OCI-LY3 (cell line): ENCODE data around the gene ATP1B1.

Experiments used
- H2AFZ ChIP-seq: fragments of 200-600, 300-600 bp; shearing (Covaris generic); 2 replicates; pipeline ENCODE4 v1.6.0; 2014; ENCODE audit warnings: antibody characterized with exemption, low read depth, low read length
- H3K27ac ChIP-seq: fragments of 200-600, 300-600 bp; sonication (generic); 2 replicates; pipeline ENCODE4 v1.5.1; 2014; ENCODE audit warnings: mild to moderate bottlenecking, low read length, moderate library complexity, mixed read lengths
- H3K27me3 ChIP-seq: fragments of 200-600, 300-600 bp; sonication (generic); 2 replicates; pipeline ENCODE4 v1.6.1; 2014; ENCODE audit warnings: low read depth, low read length, mixed read lengths
- H3K36me3 ChIP-seq: fragments of 200-600, 300-600 bp; sonication (generic); replicated peaks from 2 replicates; pipeline ENCODE3; 2014; ENCODE audit warnings: low read depth, low read length, mixed read lengths
- H3K4me1 ChIP-seq: fragments of 300-600, 200-600 bp; sonication (generic); 2 replicates; pipeline ENCODE4 v1.6.1; 2014; ENCODE audit warnings: low read length, mixed read lengths
- H3K4me2 ChIP-seq: fragments of 200-600, 300-600 bp; sonication (generic); 2 replicates; pipeline ENCODE4 v1.6.1; 2014; ENCODE audit warnings: low read length, mixed read lengths
- H3K4me3 ChIP-seq: fragments of 300-600, 200-600 bp; sonication (generic); 2 replicates; pipeline ENCODE4 v1.5.1; 2014; ENCODE audit warnings: antibody characterized with exemption, mild to moderate bottlenecking, low read length, moderate library complexity
- H3K79me2 ChIP-seq: fragments of 300-600, 200-600 bp; shearing (Covaris generic); 2 replicates; pipeline ENCODE4 v1.6.1; 2014; ENCODE audit warnings: mild to moderate bottlenecking, low read length, mixed read lengths
- H3K9ac ChIP-seq: fragments of 300-600, 200-600 bp; shearing (Covaris generic); 2 replicates; pipeline ENCODE4 v1.6.0; 2014; ENCODE audit warnings: mild to moderate bottlenecking, low read length, moderate library complexity
- H3K9me3 ChIP-seq: fragments of 200-600, 300-600 bp; shearing (Covaris generic); 2 replicates; pipeline ENCODE4 v1.6.1; 2014; ENCODE audit warnings: low read length, mixed read lengths; ENCODE audit not compliant: insufficient read depth
- H4K20me1 ChIP-seq: fragments of 200-600, 300-600 bp; sonication (generic); 2 replicates; pipeline ENCODE4 v1.6.1; 2016; ENCODE audit warnings: low read length, mixed read lengths; ENCODE audit not compliant: insufficient read depth
- EZH2phosphoT487 ChIP-seq: fragments of 200-600 bp; shearing (Covaris generic); IDR thresholded peaks from 2 replicates; pipeline ENCODE4 v1.6.1; 2018; ENCODE audit warnings: antibody characterized with exemption, mixed run types, low read depth
- TF ChIP-seq, protein P1 (sequence below): fragments of 200-600, 300-600 bp; sonication (generic); IDR thresholded peaks from 2 replicates; pipeline ENCODE4 v1.5.1; 2014; ENCODE audit warnings: antibody characterized with exemption, low read length, low read depth

Gene ATP1B1

DNA sequence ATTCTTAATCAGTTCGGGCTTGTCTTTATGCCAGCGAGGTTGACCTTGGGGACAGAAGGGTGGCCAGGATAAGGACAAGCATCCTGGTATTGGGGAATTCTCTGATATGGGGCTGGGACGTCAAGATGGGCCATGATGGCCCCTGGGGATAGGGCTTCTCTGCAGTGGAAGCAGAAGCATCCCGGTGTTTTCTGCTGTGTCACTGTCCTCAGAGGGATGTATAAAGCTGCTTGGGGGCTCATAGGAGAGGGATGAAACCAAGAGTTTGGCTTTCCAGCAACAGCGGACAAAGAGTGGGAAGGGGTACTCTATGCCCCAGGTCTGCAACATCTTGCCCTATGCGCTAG, 1.4 kb upstream of the ATP1B1 start:
- H3K27me3 ChIP-seq = peaks cover 28% of the 10 kb centered on the region
- peaks cover 17% of the 10 kb centered on the region for H3K36me3 ChIP-seq
- H3K9me3 ChIP-seq = no peaks in the 10 kb centered on the region
- H3K4me1 ChIP-seq = peaks cover 24% of the 10 kb centered on the region
- TF ChIP-seq EZH2phosphoT487 = no peak
- TF ChIP-seq, protein P1, sequence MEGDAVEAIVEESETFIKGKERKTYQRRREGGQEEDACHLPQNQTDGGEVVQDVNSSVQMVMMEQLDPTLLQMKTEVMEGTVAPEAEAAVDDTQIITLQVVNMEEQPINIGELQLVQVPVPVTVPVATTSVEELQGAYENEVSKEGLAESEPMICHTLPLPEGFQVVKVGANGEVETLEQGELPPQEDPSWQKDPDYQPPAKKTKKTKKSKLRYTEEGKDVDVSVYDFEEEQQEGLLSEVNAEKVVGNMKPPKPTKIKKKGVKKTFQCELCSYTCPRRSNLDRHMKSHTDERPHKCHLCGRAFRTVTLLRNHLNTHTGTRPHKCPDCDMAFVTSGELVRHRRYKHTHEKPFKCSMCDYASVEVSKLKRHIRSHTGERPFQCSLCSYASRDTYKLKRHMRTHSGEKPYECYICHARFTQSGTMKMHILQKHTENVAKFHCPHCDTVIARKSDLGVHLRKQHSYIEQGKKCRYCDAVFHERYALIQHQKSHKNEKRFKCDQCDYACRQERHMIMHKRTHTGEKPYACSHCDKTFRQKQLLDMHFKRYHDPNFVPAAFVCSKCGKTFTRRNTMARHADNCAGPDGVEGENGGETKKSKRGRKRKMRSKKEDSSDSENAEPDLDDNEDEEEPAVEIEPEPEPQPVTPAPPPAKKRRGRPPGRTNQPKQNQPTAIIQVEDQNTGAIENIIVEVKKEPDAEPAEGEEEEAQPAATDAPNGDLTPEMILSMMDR = no peak
- H3K4me3 ChIP-seq = peak overlapping the region; percentile 94
- peak overlapping the region; percentile 98 for H3K9ac ChIP-seq
- peaks cover 3% of the 10 kb centered on the region for H4K20me1 ChIP-seq
- peaks cover 36% of the 10 kb centered on the region for H3K79me2 ChIP-seq
- no peak overlapping the region for H2AFZ ChIP-seq
- H3K4me2 ChIP-seq = peak overlapping the region; percentile 92
- no peak overlapping the region for H3K27ac ChIP-seq

DNA sequence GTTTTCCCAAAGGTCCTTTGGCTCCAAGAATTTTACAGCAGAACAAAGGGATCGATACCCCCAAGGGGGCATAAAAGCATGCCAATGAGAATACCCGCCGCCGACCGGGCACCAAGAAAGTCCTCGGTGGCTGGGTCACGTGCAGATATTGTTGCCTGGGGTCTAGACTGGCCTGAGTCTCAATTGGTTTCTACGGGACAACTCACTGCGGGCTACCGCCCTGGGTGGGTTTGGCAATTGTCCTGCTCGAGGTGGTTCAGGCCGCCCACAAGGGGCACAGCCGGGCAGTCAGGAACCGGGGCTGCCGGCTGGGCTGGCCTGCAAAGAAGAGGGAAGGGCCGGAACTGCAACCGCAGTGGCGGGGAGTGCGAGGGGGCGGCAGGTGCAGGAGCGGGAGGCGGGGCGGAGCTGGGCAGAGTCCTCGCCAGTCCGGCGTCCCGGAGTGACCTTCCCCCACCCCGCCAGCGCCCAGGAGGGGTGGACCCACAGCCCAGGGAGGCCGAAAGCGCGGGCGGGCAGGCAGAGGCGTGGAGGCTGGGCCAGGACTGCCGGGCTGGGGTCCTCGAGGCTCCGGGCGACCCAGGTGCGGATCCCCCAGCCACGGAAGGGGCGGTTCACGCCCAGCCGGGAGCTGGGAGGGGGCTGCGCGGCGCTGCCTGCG, 926 bp upstream of the ATP1B1 start:
- peak overlapping the region; percentile 98 for H3K9ac ChIP-seq
- H3K4me1 ChIP-seq = peaks cover 29% of the 10 kb centered on the region
- peak overlapping the region; percentile 94 for H3K4me3 ChIP-seq
- H3K9me3 ChIP-seq = no peaks in the 10 kb centered on the region
- peaks cover 17% of the 10 kb centered on the region for H3K36me3 ChIP-seq
- H4K20me1 ChIP-seq = peaks cover 9% of the 10 kb centered on the region
- no peak for TF ChIP-seq EZH2phosphoT487
- TF ChIP-seq, protein P1 = no peak
- peak overlapping the region; percentile 34; the same call in 1 of the 2 replicates for H2AFZ ChIP-seq
- H3K4me2 ChIP-seq = peak overlapping the region; percentile 92
- H3K27me3 ChIP-seq = peaks cover 28% of the 10 kb centered on the region
- H3K79me2 ChIP-seq = peaks cover 41% of the 10 kb centered on the region
- peak overlapping the region; percentile 25 for H3K27ac ChIP-seq

DNA sequence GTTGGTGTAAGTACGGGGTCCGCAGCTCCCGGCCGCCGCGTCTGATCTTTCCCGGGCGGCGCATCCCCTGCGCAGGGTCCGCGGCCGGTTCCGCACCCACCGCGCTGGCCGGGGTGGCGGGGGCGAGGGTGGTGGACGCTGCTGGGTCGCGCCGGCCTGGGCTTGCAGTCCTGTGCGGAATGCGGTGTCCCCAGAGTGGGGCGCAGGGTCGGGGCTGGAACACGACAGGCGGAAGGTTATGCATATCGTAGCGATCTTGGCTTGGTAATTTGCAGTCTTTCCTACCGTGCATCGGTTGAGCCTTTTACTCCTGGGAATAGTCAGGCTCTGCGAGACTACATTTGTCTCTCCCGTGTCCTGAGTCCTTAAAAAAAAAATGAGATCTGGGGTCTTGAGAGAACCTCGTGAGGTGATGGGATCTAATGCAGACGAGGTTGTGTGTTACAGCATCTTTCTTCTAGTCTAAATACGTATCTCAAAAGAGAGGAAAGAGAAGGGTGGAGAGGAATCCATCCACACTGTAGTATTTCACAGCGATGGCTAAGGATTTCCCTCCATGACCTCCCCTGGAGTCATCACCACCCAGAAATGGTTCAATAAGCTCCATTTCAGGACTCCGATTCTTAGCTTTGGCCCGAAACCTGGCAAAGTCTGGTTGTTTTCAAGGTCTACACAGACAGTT, 572 bp downstream of the ATP1B1 start:
- Histone ChIP-seq H3K4me2 (peak overlapping the region; percentile 92), H3K27ac (peak overlapping the region; percentile 91), H3K9ac (peak overlapping the region; percentile 98), H3K27me3 (peaks cover 28% of the 10 kb centered on the region), H2AFZ (peak overlapping the region; percentile 5; the same call in 1 of the 2 replicates), H3K9me3 (no peaks in the 10 kb centered on the region), H3K36me3 (peaks cover 27% of the 10 kb centered on the region), H4K20me1 (peaks cover 11% of the 10 kb centered on the region), H3K79me2 (peaks cover 56% of the 10 kb centered on the region), H3K4me3 (peak overlapping the region; percentile 94), H3K4me1 (peaks cover 43% of the 10 kb centered on the region)
- TF ChIP-seq EZH2phosphoT487 = no peak
- TF ChIP-seq, protein P1 = no peak

DNA sequence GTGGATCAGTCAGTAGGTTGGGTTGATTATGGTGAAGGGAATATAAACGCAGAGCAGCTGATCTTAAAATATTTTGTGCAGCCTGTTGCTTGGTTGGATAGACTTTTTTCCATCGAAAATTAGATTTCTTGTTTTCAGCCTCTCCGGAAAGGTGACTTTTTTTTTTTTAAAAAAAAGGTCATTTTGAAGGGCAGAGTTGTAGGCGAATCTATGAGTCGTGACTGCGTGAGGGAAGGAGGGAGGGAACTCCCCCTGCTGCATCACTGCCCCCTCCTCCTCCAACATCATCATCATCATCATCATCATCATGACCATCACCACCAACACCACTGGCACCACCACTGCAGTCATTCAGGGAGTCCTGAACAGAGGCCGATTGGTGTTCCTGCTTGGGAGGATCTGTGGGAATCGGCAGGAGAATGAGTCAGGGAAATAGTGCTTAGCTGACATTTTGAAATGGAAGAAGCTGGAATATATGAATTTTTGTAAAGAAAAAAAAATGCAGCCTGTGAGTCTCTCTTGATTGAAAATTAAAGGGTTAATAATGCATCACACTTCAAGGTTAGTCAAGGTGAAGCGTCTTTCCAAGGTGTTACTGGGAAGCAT, 1.2 kb downstream of the ATP1B1 start:
- Histone ChIP-seq H4K20me1 (peaks cover 11% of the 10 kb centered on the region), H3K79me2 (peaks cover 62% of the 10 kb centered on the region), H3K27me3 (peaks cover 28% of the 10 kb centered on the region), H3K4me3 (peak overlapping the region; percentile 94), H3K9me3 (no peaks in the 10 kb centered on the region), H3K27ac (peak overlapping the region; percentile 91), H3K36me3 (peaks cover 34% of the 10 kb centered on the region), H3K4me2 (peak overlapping the region; percentile 92), H2AFZ (peak overlapping the region; percentile 5; the same call in 1 of the 2 replicates), H3K9ac (peak overlapping the region; percentile 98), H3K4me1 (peaks cover 50% of the 10 kb centered on the region)
- TF ChIP-seq, protein P1 = no peak
- TF ChIP-seq EZH2phosphoT487 = no peak
